Kidney (tissue), 14 donors: ENCODE measurements around the gene PFKFB3. TPM values are rescaled to one million over a fixed set of nuclear protein-coding genes. Genes with fewer than 3 reads are reported as not detected.

Source experiments
- DNase-seq, 5 donors: peaks; one replicate each; pipeline ENCODE4 v3.0.0-alpha.2; 2013 to 2020
- FAIRE-seq: peaks from 2 replicates; lab custom pipeline; 2012; peaks lifted over from hg19 to GRCh38; lab: Jason Lieb, UNC
- H3K27ac ChIP-seq, 2 donors: one replicate each; pipeline ENCODE4 v1.7.0; 2013; ENCODE audit warnings: low read depth in 2 of 2, low read length in 2 of 2, inconsistent platforms in 1 of 2
- H3K27me3 ChIP-seq: one replicate; pipeline ENCODE4 v1.7.1; 2013; ENCODE audit warnings: low read length, inconsistent platforms; ENCODE audit not compliant: control insufficient read depth, insufficient read depth
- H3K36me3 ChIP-seq, 3 donors: one replicate each; pipeline versions ENCODE4 v1.7.0 to v1.7.1; 2013; ENCODE audit warnings: low read length in 3 of 3, control low read depth in 1 of 3, inconsistent platforms in 1 of 3; ENCODE audit not compliant: insufficient read depth in 3 of 3, control insufficient read depth in 2 of 3
- H3K4me1 ChIP-seq, 3 donors: one replicate each; pipeline versions ENCODE4 v1.7.0 to v1.7.1; 2013; ENCODE audit warnings: low read length in 3 of 3, inconsistent platforms in 1 of 3, low read depth in 1 of 3; ENCODE audit not compliant: control insufficient read depth in 2 of 3, insufficient read depth in 2 of 3
- H3K4me3 ChIP-seq, 3 donors: one replicate each; pipeline versions ENCODE4 v1.7.0 to v1.8.1; 2013; ENCODE audit warnings: low read length in 3 of 3, control low read depth in 1 of 3, inconsistent platforms in 1 of 3
- H3K9ac ChIP-seq, 3 donors: one replicate each; pipeline versions ENCODE4 v1.7.0 to v1.7.1; 2013; ENCODE audit warnings: low read length in 3 of 3, control low read depth in 1 of 3, inconsistent platforms in 1 of 3
- H3K9me3 ChIP-seq, 3 donors: one replicate each; pipeline versions ENCODE4 v1.7.0 to v1.7.1; 2013; ENCODE audit warnings: low read length in 3 of 3, control low read depth in 1 of 3, inconsistent platforms in 1 of 3; ENCODE audit not compliant: control insufficient read depth in 2 of 3, insufficient read depth in 1 of 3
- intact Hi-C: fragments of 100-400 bp; cut with DNase I; formaldehyde crosslinking; loops from one replicate; pipeline ENCODE4 v1.11.1; 2022
- polyA plus RNA-seq: library from polyadenylated mRNA; stranded (reverse); fragments of 350-450 nt; fragmentation: Illumina TruSeq; extraction: RNeasy Lipid Tissue Mini Kit (QIAGEN cat#74804); gene quantifications from one replicate; pipeline ENCODE4 v1.2.3, GENCODE V29; 2014; ENCODE audit warnings: low read depth, low replicate concordance; ENCODE audit not compliant: insufficient read depth
- total RNA-seq: library from RNA; stranded (reverse); fragmentation: NEBNext Ultra II Directional; extraction: Animal tissue kit (Norgen Biotek cat#: 25700); gene quantifications from one replicate; pipeline ENCODE4 v1.2.1, GENCODE V29; 2021
- TF ChIP-seq, protein P1 (sequence below): IDR thresholded peaks from 3 replicates; pipeline ENCODE4 v1.5.1; 2012; ENCODE audit warnings: mild to moderate bottlenecking, moderate library complexity, borderline replicate concordance; ENCODE audit not compliant: insufficient read depth; ENCODE audit errors: extremely low read depth
- donor health status: control.
- donor health status: control.
- donor health status: control.
- donor health status: control.
- donor health status: control.
- donor health status: DM: yes; HTN: yes; CAD: no.
- donor health status: Normal renal cell carcinoma (clear cell type).

The PFKFB3 gene
- total and polyA plus RNA-seq, 2 donors from 2014 or later: 34.9 to 141 TPM

DNA sequence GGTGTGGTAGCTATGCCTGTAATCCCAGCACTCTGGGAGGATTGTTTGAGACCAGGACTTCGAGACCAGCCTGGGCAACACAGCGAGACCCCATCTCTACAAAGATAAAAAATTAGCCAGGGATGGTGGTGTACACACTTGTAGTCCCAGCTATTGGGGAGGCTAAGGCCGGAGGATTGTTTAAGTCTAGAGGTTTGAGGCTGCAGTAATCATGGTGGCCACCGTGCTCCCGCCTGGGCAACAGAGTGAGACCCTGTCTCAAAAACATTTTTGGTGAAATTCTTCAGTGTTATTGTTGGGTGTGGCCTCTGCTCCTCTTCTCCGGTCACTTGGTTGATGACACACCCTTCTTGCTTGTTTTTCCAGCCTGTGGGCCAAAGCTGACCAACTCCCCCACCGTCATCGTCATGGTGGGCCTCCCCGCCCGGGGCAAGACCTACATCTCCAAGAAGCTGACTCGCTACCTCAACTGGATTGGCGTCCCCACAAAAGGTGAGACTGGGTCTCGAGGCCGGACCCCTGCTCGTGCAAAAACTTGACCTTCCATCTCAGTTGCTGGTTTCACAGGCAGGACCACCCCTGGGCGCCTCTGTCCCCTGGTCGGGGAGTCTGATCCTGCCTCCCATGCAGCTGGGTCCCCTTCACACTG, 10.6 kb downstream of the PFKFB3 start:
- intact Hi-C loops: no loop called here
- DNase-seq: peak in 1 of 5 donors; percentile 59
- Histone ChIP-seq H3K27me3 (no peaks in the 10 kb centered on the region), H3K9me3 (no peaks in the 10 kb centered on the region), H3K4me1 (peaks cover 0 to 11% (median 0%) of the 10 kb centered on the region in 3 donors), H3K9ac (no peak overlapping the region), H3K27ac (no peak overlapping the region), H3K4me3 (no peak overlapping the region), H3K36me3 (peaks cover 0 to 21% (median 13%) of the 10 kb centered on the region in 3 donors)
- no peak for FAIRE-seq
- TF ChIP-seq, protein P1, sequence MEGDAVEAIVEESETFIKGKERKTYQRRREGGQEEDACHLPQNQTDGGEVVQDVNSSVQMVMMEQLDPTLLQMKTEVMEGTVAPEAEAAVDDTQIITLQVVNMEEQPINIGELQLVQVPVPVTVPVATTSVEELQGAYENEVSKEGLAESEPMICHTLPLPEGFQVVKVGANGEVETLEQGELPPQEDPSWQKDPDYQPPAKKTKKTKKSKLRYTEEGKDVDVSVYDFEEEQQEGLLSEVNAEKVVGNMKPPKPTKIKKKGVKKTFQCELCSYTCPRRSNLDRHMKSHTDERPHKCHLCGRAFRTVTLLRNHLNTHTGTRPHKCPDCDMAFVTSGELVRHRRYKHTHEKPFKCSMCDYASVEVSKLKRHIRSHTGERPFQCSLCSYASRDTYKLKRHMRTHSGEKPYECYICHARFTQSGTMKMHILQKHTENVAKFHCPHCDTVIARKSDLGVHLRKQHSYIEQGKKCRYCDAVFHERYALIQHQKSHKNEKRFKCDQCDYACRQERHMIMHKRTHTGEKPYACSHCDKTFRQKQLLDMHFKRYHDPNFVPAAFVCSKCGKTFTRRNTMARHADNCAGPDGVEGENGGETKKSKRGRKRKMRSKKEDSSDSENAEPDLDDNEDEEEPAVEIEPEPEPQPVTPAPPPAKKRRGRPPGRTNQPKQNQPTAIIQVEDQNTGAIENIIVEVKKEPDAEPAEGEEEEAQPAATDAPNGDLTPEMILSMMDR: no peak

DNA sequence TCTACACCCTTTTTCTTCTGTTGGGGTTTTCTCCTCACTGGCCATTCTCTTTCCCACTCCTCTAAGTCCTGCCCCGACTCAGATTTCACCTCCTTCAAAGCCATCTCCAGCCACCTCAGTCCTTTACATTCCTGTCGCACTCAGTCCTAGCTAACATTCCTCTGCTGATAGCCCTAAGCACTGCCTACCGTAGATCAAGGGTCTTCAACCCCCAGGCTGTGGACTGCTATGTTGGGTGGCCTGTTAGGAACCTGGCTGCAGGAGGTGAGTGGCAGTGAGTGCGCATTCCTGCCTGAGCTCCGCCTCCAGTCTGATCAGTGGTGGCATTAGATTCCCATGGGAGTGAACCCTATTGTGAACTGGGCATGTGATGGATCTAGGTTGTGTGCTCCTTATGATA, 11.2 kb downstream of the PFKFB3 start:
- Histone ChIP-seq H3K9ac (no peak overlapping the region), H3K27me3 (no peaks in the 10 kb centered on the region), H3K4me1 (peaks cover 0 to 7% (median 0%) of the 10 kb centered on the region in 3 donors), H3K27ac (no peak overlapping the region), H3K36me3 (peaks cover 0 to 21% (median 13%) of the 10 kb centered on the region in 3 donors), H3K4me3 (no peak overlapping the region), H3K9me3 (no peaks in the 10 kb centered on the region)
- DNase-seq: no peak
- intact Hi-C loops: no loop called here
- TF ChIP-seq, protein P1: no peak
- no peak for FAIRE-seq

DNA sequence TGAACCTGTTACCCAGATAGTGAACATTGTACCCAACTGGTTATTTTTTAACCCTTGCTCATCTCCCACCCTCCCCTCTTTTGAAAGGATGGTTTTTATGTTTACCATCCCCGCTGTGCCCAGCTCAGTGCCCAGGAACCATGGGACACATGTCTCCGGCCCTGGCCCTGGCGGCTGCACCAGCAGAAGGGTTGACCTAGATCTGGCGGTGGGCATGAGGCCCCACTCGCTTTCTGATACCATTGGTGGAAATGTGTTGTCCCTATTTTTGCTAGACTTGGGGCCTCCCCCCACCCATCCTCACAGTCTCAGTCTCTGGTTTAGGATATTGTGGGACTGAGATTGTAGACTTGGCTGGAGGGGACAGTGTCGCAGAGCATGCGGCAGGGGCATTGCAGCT, 11.9 kb downstream of the PFKFB3 start:
- intact Hi-C loops: no loop called here
- no peak overlapping the region for H3K4me3 ChIP-seq
- no peak for FAIRE-seq
- DNase-seq: no peak
- H3K27me3 ChIP-seq: no peaks in the 10 kb centered on the region
- H3K9ac ChIP-seq: no peak overlapping the region
- peaks cover 0 to 21% (median 13%) of the 10 kb centered on the region in 3 donors for H3K36me3 ChIP-seq
- H3K9me3 ChIP-seq: no peaks in the 10 kb centered on the region
- TF ChIP-seq, protein P1: no peak
- H3K27ac ChIP-seq: no peak overlapping the region
- peaks cover 0 to 6% (median 0%) of the 10 kb centered on the region in 3 donors for H3K4me1 ChIP-seq
